ENCODE measurements around the gene LSS.
"Not testable (repeated sequence)": the region's sequence is repeated elsewhere in the genome, so short reads cannot be mapped to it uniquely, and the experiment has no call there.

Gene LSS

GRCh38 chr21:46180778-46181391 is 47.7 kb downstream of the LSS start:
- peaks cover 16% of the 10 kb centered on the region in 2 experiments for H3K4me1 ChIP-seq (ENCODE audit: control insufficient read depth in 1 of 2, insufficient read depth in 1 of 2, low read depth in 1 of 2, low read length in 1 of 2)
- no peaks in the 10 kb centered on the region for H3K27me3 ChIP-seq
- H3K36me3 ChIP-seq: no peaks in the 10 kb centered on the region
- TF ChIP-seq CTCF (IDR thresholded peaks at IDR 0.05): no peak
- no peaks in the 10 kb centered on the region for H3K9me3 ChIP-seq
- H3K27ac ChIP-seq: no peak overlapping the region
- H3K4me3 ChIP-seq (ENCODE audit: low read depth in 1 of 2, low read length in 1 of 2): no peak overlapping the region

GRCh38 chr21:46180079-46180722 is 48.4 kb downstream of the LSS start:
- Histone ChIP-seq H3K36me3 (no peaks in the 10 kb centered on the region), H3K27me3 (no peaks in the 10 kb centered on the region), H3K9me3 (no peaks in the 10 kb centered on the region), H3K27ac (no peak overlapping the region), H3K4me1 (ENCODE audit: control insufficient read depth in 1 of 2, insufficient read depth in 1 of 2, low read depth in 1 of 2, low read length in 1 of 2) (peaks cover 12 to 13% of the 10 kb centered on the region in 2 experiments), H3K4me3 (ENCODE audit: low read depth in 1 of 2, low read length in 1 of 2) (no peak overlapping the region)
- TF ChIP-seq CTCF (IDR thresholded peaks at IDR 0.05): no peak

- no peaks in the 10 kb centered on the region for H3K27me3 ChIP-seq
- no peak for TF ChIP-seq CTCF (IDR thresholded peaks at IDR 0.05)
- peaks cover 7% of the 10 kb centered on the region in 2 experiments for H3K4me1 ChIP-seq (ENCODE audit: control insufficient read depth in 1 of 2, insufficient read depth in 1 of 2, low read depth in 1 of 2, low read length in 1 of 2)
- H3K36me3 ChIP-seq: no peaks in the 10 kb centered on the region
- H3K4me3 ChIP-seq (ENCODE audit: low read depth in 1 of 2, low read length in 1 of 2): no peak overlapping the region
- no peaks in the 10 kb centered on the region for H3K9me3 ChIP-seq
- no peak overlapping the region for H3K27ac ChIP-seq
Observed at GRCh38 chr21:46179708-46180078, 48.9 kb downstream of the LSS start.

GRCh38 chr21:46178961-46179360 is 49.6 kb downstream of the LSS start:
- no peak overlapping the region for H3K4me3 ChIP-seq (ENCODE audit: low read depth in 1 of 2, low read length in 1 of 2)
- peaks cover 2% of the 10 kb centered on the region in 2 experiments for H3K4me1 ChIP-seq (ENCODE audit: control insufficient read depth in 1 of 2, insufficient read depth in 1 of 2, low read depth in 1 of 2, low read length in 1 of 2)
- no peak overlapping the region for H3K27ac ChIP-seq
- H3K36me3 ChIP-seq: no peaks in the 10 kb centered on the region
- no peak for TF ChIP-seq CTCF (IDR thresholded peaks at IDR 0.05)
- H3K27me3 ChIP-seq: no peaks in the 10 kb centered on the region
- H3K9me3 ChIP-seq: no peaks in the 10 kb centered on the region

- H3K27ac ChIP-seq; H3K4me1 ChIP-seq (ENCODE audit: control insufficient read depth in 1 of 2, insufficient read depth in 1 of 2, low read depth in 1 of 2, low read length in 1 of 2); H3K9me3 ChIP-seq; H3K36me3 ChIP-seq; H3K27me3 ChIP-seq; H3K4me3 ChIP-seq (ENCODE audit: low read depth in 1 of 2, low read length in 1 of 2): not testable (repeated sequence)
Observed at GRCh38 chr21:46176443-46177129, 52.0 kb downstream of the LSS start.

- H3K9me3 ChIP-seq: no peaks in the 10 kb centered on the region
- no peaks in the 10 kb centered on the region for H3K4me1 ChIP-seq (ENCODE audit: control insufficient read depth in 1 of 2, insufficient read depth in 1 of 2, low read depth in 1 of 2, low read length in 1 of 2)
- no peak for TF ChIP-seq CTCF (IDR thresholded peaks at IDR 0.05)
- no peaks in the 10 kb centered on the region for H3K27me3 ChIP-seq
- H3K36me3 ChIP-seq: no peaks in the 10 kb centered on the region
- no peak overlapping the region for H3K27ac ChIP-seq
- no peak overlapping the region for H3K4me3 ChIP-seq (ENCODE audit: low read depth in 1 of 2, low read length in 1 of 2)
Observed at GRCh38 chr21:46173573-46173972, 55.0 kb downstream of the LSS start.
